BE2C (cell line): ENCODE results near the gene FBXO4.
A peak's percentile ranks its signal among the peaks of the same experiment; 100 is the strongest.

Experiments used
- DNase-seq: peaks from one replicate; pipeline ENCODE4 v3.0.0-alpha.2; 2020
- H3K27me3 ChIP-seq: fragments of 250-450 bp; sonication (Bioruptor Pico); 2 replicates; pipeline ENCODE4 v1.5.1; 2020; ENCODE audit warnings: mild to moderate bottlenecking
- H3K36me3 ChIP-seq: fragments of 250-450 bp; sonication (Bioruptor Pico); 2 replicates; pipeline ENCODE4 v1.5.1; 2020; ENCODE audit warnings: mild to moderate bottlenecking
- H3K4me1 ChIP-seq: fragments of 250-450 bp; sonication (Bioruptor Pico); 2 replicates; pipeline ENCODE4 v1.5.1; 2020
- H3K4me3 ChIP-seq: 2 replicates; pipeline ENCODE4 v1.5.1; 2011; ENCODE audit warnings: low read depth, low read length
- H3K9me3 ChIP-seq: fragments of 250-450 bp; sonication (Bioruptor Pico); 2 replicates; pipeline ENCODE4 v1.5.1; 2020
- CTCF ChIP-seq: IDR thresholded peaks from 2 replicates; pipeline ENCODE4 v1.5.1; 2012; ENCODE audit warnings: mild to moderate bottlenecking, low read depth, low read length

Gene FBXO4

GRCh38 chr5:41893074-41893851 lies 31.8 kb upstream of the FBXO4 start:
- Histone ChIP-seq H3K27me3 (peaks cover 13% of the 10 kb centered on the region), H3K4me1 (no peaks in the 10 kb centered on the region), H3K36me3 (no peaks in the 10 kb centered on the region), H3K4me3 (no peak overlapping the region), H3K9me3 (no peaks in the 10 kb centered on the region)
- DNase-seq: no peak
- no peak for TF ChIP-seq CTCF

GRCh38 chr5:41896230-41896629 lies 28.9 kb upstream of the FBXO4 start:
- H3K4me1 ChIP-seq: no peaks in the 10 kb centered on the region
- H3K36me3 ChIP-seq: no peaks in the 10 kb centered on the region
- H3K9me3 ChIP-seq: no peaks in the 10 kb centered on the region
- no peak overlapping the region for H3K4me3 ChIP-seq
- H3K27me3 ChIP-seq: peaks cover 13% of the 10 kb centered on the region
- TF ChIP-seq CTCF: no peak
- no peak for DNase-seq

GRCh38 chr5:41903382-41903891 lies 21.6 kb upstream of the FBXO4 start:
- Histone ChIP-seq H3K27me3 (no peaks in the 10 kb centered on the region), H3K4me3 (peak overlapping the region; percentile 60)
- DNase-seq: no peak

GRCh38 chr5:41903892-41904799 lies 20.9 kb upstream of the FBXO4 start, which contains the start of gene RIMOC1:
RIMOC1 (plus strand) TSS chr5:41904344; CDS start chr5:41904368, 24 bp downstream.
- H3K36me3 ChIP-seq: peaks cover 5% of the 10 kb centered on the region; the same call in 1 of the 2 replicates
- no peaks in the 10 kb centered on the region for H3K27me3 ChIP-seq
- no peak for TF ChIP-seq CTCF
- H3K4me3 ChIP-seq: peak within 1 kb of the TSS; percentile 83
- peak; percentile 99 for DNase-seq
- no peaks in the 10 kb centered on the region for H3K4me1 ChIP-seq
- H3K9me3 ChIP-seq: no peaks in the 10 kb centered on the region

More at GRCh38 chr5:41903382-41903891, 21.6 kb upstream of the FBXO4 start:
- Histone ChIP-seq H3K9me3 (no peaks in the 10 kb centered on the region), H3K36me3 (peaks cover 1% of the 10 kb centered on the region; the same call in 1 of the 2 replicates), H3K4me1 (no peaks in the 10 kb centered on the region)
- TF ChIP-seq CTCF: no peak

GRCh38 chr5:41906151-41906550 lies 18.9 kb upstream of the FBXO4 start:
- Histone ChIP-seq H3K4me1 (no peaks in the 10 kb centered on the region), H3K9me3 (no peaks in the 10 kb centered on the region), H3K27me3 (no peaks in the 10 kb centered on the region), H3K36me3 (peaks cover 15% of the 10 kb centered on the region), H3K4me3 (no peak overlapping the region)
- TF ChIP-seq CTCF: no peak
- DNase-seq: no peak
